Stomach (tissue), 4 donors: Measurements from ENCODE around the gene TNMD.
"Not testable (repeated sequence)": the region's sequence is repeated elsewhere in the genome, so short reads cannot be mapped to it uniquely, and the experiment has no call there.

Experiments
- POLR2A ChIP-seq, 4 donors: fragments of 450-650 bp; IDR thresholded peaks; one replicate each; pipeline ENCODE4 v1.6.1; 2016; ENCODE audit warnings: antibody characterized with exemption in 4 of 4, control low read depth in 2 of 4, mild to moderate bottlenecking in 1 of 4, moderate library complexity in 1 of 4
- POLR2AphosphoS5 ChIP-seq, 3 donors: sonication (generic); formaldehyde crosslinking; IDR thresholded peaks; one replicate each; pipeline ENCODE4 v1.6.1; 2016; ENCODE audit warnings: antibody characterized with exemption in 3 of 3
- TF ChIP-seq, protein P1 (sequence below), 7 experiments: fragments of 450-650 bp in 4 of 7; fragments of 200-600 bp in 3 of 7; sonication (generic) in 3 of 7; IDR thresholded peaks; one replicate each; pipeline ENCODE4 v1.5.1; 2016 to 2019; ENCODE audit warnings: antibody characterized with exemption in 7 of 7, control low read depth in 2 of 7, mild to moderate bottlenecking in 1 of 7

- TF ChIP-seq, protein P1, sequence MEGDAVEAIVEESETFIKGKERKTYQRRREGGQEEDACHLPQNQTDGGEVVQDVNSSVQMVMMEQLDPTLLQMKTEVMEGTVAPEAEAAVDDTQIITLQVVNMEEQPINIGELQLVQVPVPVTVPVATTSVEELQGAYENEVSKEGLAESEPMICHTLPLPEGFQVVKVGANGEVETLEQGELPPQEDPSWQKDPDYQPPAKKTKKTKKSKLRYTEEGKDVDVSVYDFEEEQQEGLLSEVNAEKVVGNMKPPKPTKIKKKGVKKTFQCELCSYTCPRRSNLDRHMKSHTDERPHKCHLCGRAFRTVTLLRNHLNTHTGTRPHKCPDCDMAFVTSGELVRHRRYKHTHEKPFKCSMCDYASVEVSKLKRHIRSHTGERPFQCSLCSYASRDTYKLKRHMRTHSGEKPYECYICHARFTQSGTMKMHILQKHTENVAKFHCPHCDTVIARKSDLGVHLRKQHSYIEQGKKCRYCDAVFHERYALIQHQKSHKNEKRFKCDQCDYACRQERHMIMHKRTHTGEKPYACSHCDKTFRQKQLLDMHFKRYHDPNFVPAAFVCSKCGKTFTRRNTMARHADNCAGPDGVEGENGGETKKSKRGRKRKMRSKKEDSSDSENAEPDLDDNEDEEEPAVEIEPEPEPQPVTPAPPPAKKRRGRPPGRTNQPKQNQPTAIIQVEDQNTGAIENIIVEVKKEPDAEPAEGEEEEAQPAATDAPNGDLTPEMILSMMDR (IDR thresholded peaks at IDR 0.05): not testable (repeated sequence)
- not testable (repeated sequence) for TF ChIP-seq POLR2A, POLR2AphosphoS5 (IDR thresholded peaks at IDR 0.05)
Measured at GRCh38 chrX:100565534-100565933, 19.2 kb upstream of the TNMD start.
